Measurements from ENCODE around the gene TMPRSS11A.

TMPRSS11A gene

GRCh38 chr4:67963356-67963755 lies at the start of gene TMPRSS11A:
TSS of gene TMPRSS11A (minus strand) at chr4:67963493. CDS start at chr4:67963393, 100 bp downstream.
- no peak for DNase-seq

GRCh38 chr4:68011684-68012083 lies 48.4 kb upstream of the TMPRSS11A start:
- no peak for DNase-seq

GRCh38 chr4:68002906-68003305 lies 39.6 kb upstream of the TMPRSS11A start:
- DNase-seq = no peak

- DNase-seq = no peak
These were observed 32.8 kb upstream of the TMPRSS11A start for GRCh38 chr4:67996127-67996526.

GRCh38 chr4:67988991-67989390 lies 25.7 kb upstream of the TMPRSS11A start:
- no peak for DNase-seq

GRCh38 chr4:67983333-67983732 lies 20.0 kb upstream of the TMPRSS11A start:
- no peak for DNase-seq

GRCh38 chr4:67980512-67980911 lies 17.2 kb upstream of the TMPRSS11A start:
- no peak for DNase-seq

GRCh38 chr4:67973608-67974007 lies 10.3 kb upstream of the TMPRSS11A start:
- no peak for DNase-seq

GRCh38 chr4:67954890-67955289 lies 8.4 kb downstream of the TMPRSS11A start:
- no peak for DNase-seq

- DNase-seq = no peak
These were observed 22.2 kb downstream of the TMPRSS11A start for GRCh38 chr4:67941074-67941473.

GRCh38 chr4:67940506-67940905 lies 22.8 kb downstream of the TMPRSS11A start:
- DNase-seq = no peak

- no peak for DNase-seq
These were observed 24.1 kb downstream of the TMPRSS11A start for GRCh38 chr4:67939195-67939594.

- DNase-seq = no peak
These were observed 27.4 kb downstream of the TMPRSS11A start for GRCh38 chr4:67935888-67936287.

GRCh38 chr4:67934628-67935027 lies 28.7 kb downstream of the TMPRSS11A start:
- DNase-seq = no peak

- no peak for DNase-seq
These were observed 29.5 kb downstream of the TMPRSS11A start for GRCh38 chr4:67933755-67934154.

- DNase-seq = no peak
These were observed 30.3 kb downstream of the TMPRSS11A start for GRCh38 chr4:67933038-67933437.

- DNase-seq = no peak
These were observed 32.0 kb downstream of the TMPRSS11A start for GRCh38 chr4:67931256-67931655.

GRCh38 chr4:67929426-67929825 lies 33.9 kb downstream of the TMPRSS11A start:
- DNase-seq = no peak

- DNase-seq = no peak
These were observed 34.7 kb downstream of the TMPRSS11A start for GRCh38 chr4:67928546-67928945.

GRCh38 chr4:67927251-67927650 lies 36.0 kb downstream of the TMPRSS11A start:
- no peak for DNase-seq

- DNase-seq = no peak
These were observed 36.8 kb downstream of the TMPRSS11A start for GRCh38 chr4:67926485-67926884.

- no peak for DNase-seq
These were observed 40.6 kb downstream of the TMPRSS11A start for GRCh38 chr4:67922697-67923096.

GRCh38 chr4:67918428-67918827 lies 44.9 kb downstream of the TMPRSS11A start:
- DNase-seq = no peak

GRCh38 chr4:67915400-67915966 lies 47.8 kb downstream of the TMPRSS11A start:
- no peak for DNase-seq

GRCh38 chr4:67912080-67912479 lies 51.2 kb downstream of the TMPRSS11A start:
- no peak for DNase-seq

- DNase-seq = no peak
These were observed 51.7 kb downstream of the TMPRSS11A start for GRCh38 chr4:67911638-67912037.
